K562 (cell line): ENCODE results near the gene CAMK2B. TPM values are rescaled to one million over a fixed set of nuclear protein-coding genes. Genes with fewer than 3 reads are reported as not detected.

Experiments
- ATAC-seq: fragments of 200-7000 bp; cut with Tn5 transposase; 3 replicates; pipeline ENCODE4 v1.9.1; 2020; ENCODE audit warnings: moderate library complexity
- BruUV-seq: library from RNA; stranded (reverse); fragments of 400-500 nt; replicated peaks from 2 replicates; lab custom pipeline; 2021; lab: Mats Ljungman, UMichigan
- CTCF ChIA-PET: fragments of 300-600 bp; formaldehyde crosslinking; extraction: SDS; loops from one replicate; lab custom pipeline; 2021; ENCODE audit warnings: low intra/inter-chr PET ratio; lab: Yijun Ruan, JAX
- POLR2A ChIA-PET: fragments of 300-600, 350-650 bp; sonication (Branson Sonifier 250); formaldehyde crosslinking; extraction: SDS; loops from one replicate; lab custom pipeline; 2021; ENCODE audit warnings: antibody characterized with exemption, inconsistent platforms; lab: Yijun Ruan, JAX
- DNase-seq, 4 experiments: peaks; one replicate each; pipeline versions ENCODE4 v3.0.0 to v3.0.0-alpha.2; 2011 to 2018; ENCODE audit warnings: low spot score in 3 of 4, mixed read lengths in 3 of 4; ENCODE audit errors: extremely low read depth in 1 of 4
- FAIRE-seq: peaks from 2 replicates; lab custom pipeline; 2011; peaks lifted over from hg19 to GRCh38; lab: Jason Lieb, UNC
- H2AFZ ChIP-seq: 2 replicates; pipeline ENCODE4 v1.6.0; 2011; ENCODE audit warnings: low read depth, low read length, control low read depth, inconsistent platforms
- H3K27ac ChIP-seq: fragments of 200-600 bp; 3 replicates; pipeline ENCODE4 v1.8.0; 2011; ENCODE audit warnings: low read depth, mild to moderate bottlenecking, control low read depth, inconsistent platforms, low read length, moderate library complexity, mixed read lengths; ENCODE audit errors: extremely low read depth
- H3K27me3 ChIP-seq, 2 experiments: fragments of 300-600 bp in 1 of 2; 2 replicates in 1 of 2; 3 replicates in 1 of 2; pipeline versions ENCODE4 v1.6.0 to v1.8.0; 2011; ENCODE audit warnings: inconsistent platforms in 2 of 2, low read length in 2 of 2, mild to moderate bottlenecking in 1 of 2, mixed read lengths in 1 of 2, moderate library complexity in 1 of 2; ENCODE audit not compliant: control insufficient read depth in 2 of 2, insufficient read depth in 2 of 2
- H3K36me3 ChIP-seq: fragments of 300-600 bp; 3 replicates; pipeline ENCODE4 v1.8.0; 2011; ENCODE audit warnings: mild to moderate bottlenecking, low read length, inconsistent platforms; ENCODE audit not compliant: control insufficient read depth, insufficient read depth
- H3K4me1 ChIP-seq, 2 experiments: fragments of 200-600 bp in 1 of 2; replicated peaks in 1 of 2; 2 replicates in 1 of 2; 3 replicates in 1 of 2; pipeline versions ENCODE4 v1.5.1 to v1.8.0; 2011; ENCODE audit warnings: inconsistent platforms in 2 of 2, low read length in 2 of 2, mild to moderate bottlenecking in 1 of 2, mixed read lengths in 1 of 2, moderate library complexity in 1 of 2; ENCODE audit not compliant: control insufficient read depth in 2 of 2, insufficient read depth in 2 of 2
- H3K4me2 ChIP-seq: 2 replicates; pipeline ENCODE4 v1.6.1; 2011; ENCODE audit warnings: low read length, control low read depth, inconsistent platforms, mixed read lengths; ENCODE audit not compliant: insufficient read depth
- H3K4me3 ChIP-seq: fragments of 200-600 bp; sonication (generic), shearing (Covaris generic); 2 replicates; pipeline ENCODE4 v1.5.1; 2016; ENCODE audit warnings: control low read depth, inconsistent platforms
- H3K79me2 ChIP-seq: fragments of 200-600 bp; 3 replicates; pipeline ENCODE4 v1.8.0; 2011; ENCODE audit warnings: low read length, inconsistent platforms; ENCODE audit not compliant: control insufficient read depth, insufficient read depth
- H3K9ac ChIP-seq, 2 experiments: 2 replicates each; pipeline versions ENCODE4 v1.6.0 to v1.6.1; 2011; ENCODE audit warnings: low read depth in 2 of 2, low read length in 2 of 2, control low read depth in 1 of 2, inconsistent platforms in 1 of 2, mild to moderate bottlenecking in 1 of 2, mixed read lengths in 1 of 2; ENCODE audit not compliant: insufficient read depth in 1 of 2
- H3K9me1 ChIP-seq: one replicate; pipeline ENCODE4 v1.6.0; 2011; ENCODE audit warnings: inconsistent platforms, mild to moderate bottlenecking, low read length, moderate library complexity; ENCODE audit not compliant: control insufficient read depth, insufficient read depth
- H3K9me3 ChIP-seq: replicated peaks from 2 replicates; pipeline ENCODE4 v1.5.1; 2011; ENCODE audit warnings: low read depth, low read length, inconsistent platforms; ENCODE audit not compliant: control insufficient read depth, insufficient read depth
- H4K20me1 ChIP-seq: replicated peaks from 2 replicates; pipeline ENCODE4 v1.6.1; 2011; ENCODE audit warnings: low read length, inconsistent platforms, mixed read lengths; ENCODE audit not compliant: control insufficient read depth, insufficient read depth
- SNRNP70 ChIP-seq: fragments of 200-400 bp; formaldehyde crosslinking; optimal IDR thresholded peaks from 2 replicates; pipeline ENCODE3; 2017; ENCODE audit warnings: low read depth, low read length
- SPI1 ChIP-seq: IDR thresholded peaks from 2 replicates; pipeline ENCODE4 v1.6.1; 2011; ENCODE audit warnings: low read depth, low read length, control low read depth, borderline replicate concordance
- ZNF780A ChIP-seq: fragments of 250-450 bp; sonication (Bioruptor Pico); IDR thresholded peaks from 2 replicates; pipeline ENCODE4 v1.5.0; 2021; ENCODE audit warnings: mild to moderate bottlenecking
- in situ Hi-C: fragments of 300-500 bp; cut with MboI; formaldehyde crosslinking; loops from 4 replicates; pipeline ENCODE4 v1.15.0; 2018; ENCODE audit warnings: inconsistent platforms, mixed read lengths
- intact Hi-C: fragments of 100-400 bp; cut with micrococcal nuclease; formaldehyde crosslinking; loops from 2 replicates; pipeline ENCODE4 v1.14.2; 2022
- polyA plus RNA-seq, 8 experiments: library from polyadenylated mRNA; depleted of rRNA in 4 of 8; stranded (reverse) in 5 of 8; unstranded in 3 of 8; fragments of >200 nt; fragmentation: Nextera tagmentation in 2 of 8; fragmentation: Illumina TruSeq in 1 of 8; extraction: Ambion mirVana in 2 of 8; extraction: Trizol in 1 of 8; gene quantifications; 2 replicates each; pipeline versions ENCODE4 v1.2.1 to v1.2.3, GENCODE V29; 2011 to 2014; ENCODE audit warnings: inconsistent platforms in 1 of 8, missing spikeins in 1 of 8
- total RNA-seq, 7 experiments: library from RNA; depleted of rRNA in 6 of 7; stranded (reverse); fragments of >200 nt in 6 of 7; fragmentation: Illumina TruSeq in 2 of 7; extraction: Trizol in 2 of 7; gene quantifications; 2 replicates each; pipeline versions ENCODE4 v1.2.1 to v1.2.3, GENCODE V29; 2011 to 2021; ENCODE audit warnings: low replicate concordance in 1 of 7
- TF ChIP-seq, protein P1 (sequence below): sonication (generic); formaldehyde crosslinking; IDR thresholded peaks from 2 replicates; pipeline ENCODE4 v1.8.0; 2022; ENCODE audit warnings: mild to moderate bottlenecking, missing genetic modification reagents
- TF ChIP-seq, protein P2 (sequence below): fragments of 450-650 bp; formaldehyde crosslinking; IDR thresholded peaks from 2 replicates; pipeline ENCODE4 v1.4.0; 2020; ENCODE audit warnings: mild to moderate bottlenecking, moderate library complexity
- TF ChIP-seq, protein P3 (sequence below): fragments of 250-450 bp; sonication (Bioruptor Pico); IDR thresholded peaks from 2 replicates; pipeline ENCODE4 v1.8.0; 2022; ENCODE audit warnings: inconsistent platforms, mild to moderate bottlenecking, moderate library complexity, borderline replicate concordance

CAMK2B gene
- total and polyA plus RNA-seq, 9 of the 15 experiments (the other 6 are each of a cell fraction or from before 2014, with no cell fraction given): 0.04 to 0.09 (median 0.05) TPM; not detected in 4

DNA sequence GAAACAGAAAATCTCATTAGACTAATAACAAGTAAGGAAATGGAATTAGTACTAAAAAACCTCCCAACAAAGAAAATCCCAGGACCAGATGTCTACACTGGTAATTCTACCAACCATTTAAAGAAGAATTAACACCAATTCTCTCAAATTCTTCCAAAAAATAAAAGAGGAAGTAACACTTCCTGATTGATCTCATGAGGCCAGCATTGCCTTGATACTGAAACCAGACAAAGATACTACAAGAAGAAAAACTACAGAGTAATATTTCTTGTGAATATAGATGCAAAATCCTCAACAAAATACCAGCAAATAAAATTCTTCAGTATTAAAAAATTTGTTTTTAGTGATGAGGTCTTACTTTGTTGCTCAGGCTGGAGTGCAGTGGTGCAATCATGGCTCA is 157.5 kb downstream of the CAMK2B start:
- intact Hi-C loops: no loop called here
- H3K79me2 ChIP-seq: no peaks in the 10 kb centered on the region
- ATAC-seq (no peak), FAIRE-seq (no peak), DNase-seq (no peak)
- no peak overlapping the region for H2AFZ ChIP-seq
- CTCF ChIA-PET: no interaction called here
- H3K9ac ChIP-seq: no peak overlapping the region
- no peaks in the 10 kb centered on the region for H4K20me1 ChIP-seq
- no peak overlapping the region for H3K27ac ChIP-seq
- in situ Hi-C loops: no loop called here
- no peaks in the 10 kb centered on the region for H3K36me3 ChIP-seq
- H3K9me1 ChIP-seq: no peaks in the 10 kb centered on the region
- no peaks in the 10 kb centered on the region; a peak in 1 of 5 replicates for H3K4me1 ChIP-seq
- H3K4me2 ChIP-seq: no peak overlapping the region
- TF ChIP-seq SPI1: 0 out of 2 replicates have a peak, but pooled peaks have one; percentile 8
- TF ChIP-seq, protein P1, sequence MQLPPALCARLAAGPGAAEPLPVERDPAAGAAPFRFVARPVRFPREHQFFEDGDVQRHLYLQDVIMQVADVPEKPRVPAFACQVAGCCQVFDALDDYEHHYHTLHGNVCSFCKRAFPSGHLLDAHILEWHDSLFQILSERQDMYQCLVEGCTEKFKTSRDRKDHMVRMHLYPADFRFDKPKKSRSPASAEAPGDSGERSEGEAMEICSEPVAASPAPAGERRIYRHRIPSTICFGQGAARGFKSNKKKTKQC (CRISPR knock-in tag): no peak
- TF ChIP-seq, protein P2, sequence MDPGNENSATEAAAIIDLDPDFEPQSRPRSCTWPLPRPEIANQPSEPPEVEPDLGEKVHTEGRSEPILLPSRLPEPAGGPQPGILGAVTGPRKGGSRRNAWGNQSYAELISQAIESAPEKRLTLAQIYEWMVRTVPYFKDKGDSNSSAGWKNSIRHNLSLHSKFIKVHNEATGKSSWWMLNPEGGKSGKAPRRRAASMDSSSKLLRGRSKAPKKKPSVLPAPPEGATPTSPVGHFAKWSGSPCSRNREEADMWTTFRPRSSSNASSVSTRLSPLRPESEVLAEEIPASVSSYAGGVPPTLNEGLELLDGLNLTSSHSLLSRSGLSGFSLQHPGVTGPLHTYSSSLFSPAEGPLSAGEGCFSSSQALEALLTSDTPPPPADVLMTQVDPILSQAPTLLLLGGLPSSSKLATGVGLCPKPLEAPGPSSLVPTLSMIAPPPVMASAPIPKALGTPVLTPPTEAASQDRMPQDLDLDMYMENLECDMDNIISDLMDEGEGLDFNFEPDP: no peak
- TF ChIP-seq ZNF780A (CRISPR knock-in tag): no peak
- TF ChIP-seq, protein P3, sequence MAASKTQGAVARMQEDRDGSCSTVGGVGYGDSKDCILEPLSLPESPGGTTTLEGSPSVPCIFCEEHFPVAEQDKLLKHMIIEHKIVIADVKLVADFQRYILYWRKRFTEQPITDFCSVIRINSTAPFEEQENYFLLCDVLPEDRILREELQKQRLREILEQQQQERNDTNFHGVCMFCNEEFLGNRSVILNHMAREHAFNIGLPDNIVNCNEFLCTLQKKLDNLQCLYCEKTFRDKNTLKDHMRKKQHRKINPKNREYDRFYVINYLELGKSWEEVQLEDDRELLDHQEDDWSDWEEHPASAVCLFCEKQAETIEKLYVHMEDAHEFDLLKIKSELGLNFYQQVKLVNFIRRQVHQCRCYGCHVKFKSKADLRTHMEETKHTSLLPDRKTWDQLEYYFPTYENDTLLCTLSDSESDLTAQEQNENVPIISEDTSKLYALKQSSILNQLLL (CRISPR knock-in tag): no peak
- no peak for TF ChIP-seq SNRNP70
- H3K9me3 ChIP-seq: no peaks in the 10 kb centered on the region
- H3K4me3 ChIP-seq: no peak overlapping the region
- BruUV-seq: no TSS peak
- peaks cover 14 to 18% of the 10 kb centered on the region in 2 experiments; a peak in 4 of 5 replicates for H3K27me3 ChIP-seq
- POLR2A ChIA-PET: interaction anchor here (0.6 to 0.8 kb wide), 2 partner anchors 13 to 464 kb away, joined by 3 read pairs; no protein-coding TSS in a partner anchor

Other genes with a start within 250 kb of the CAMK2B start
Only the 7 nearest of the 9 such genes appear.
- gene AEBP1, start 221.2 kb downstream of the CAMK2B start, total RNA-seq (2014; rRNA removed): 0.53 TPM in 1 of 2 replicates, not detected in the other
- 0.15 TPM in 1 of 2 replicates, not detected in the other for gene AEBP1, start 221.2 kb downstream of the CAMK2B start, total RNA-seq (2014; rRNA removed; fragmentation: Illumina TruSeq; extraction: Trizol)
- gene AEBP1, start 221.2 kb downstream of the CAMK2B start, total RNA-seq (2015; rRNA removed; fragmentation: Illumina TruSeq; extraction: Trizol): 0.36 TPM in 1 of 2 replicates, not detected in the other
- 0.78 and 0.87 TPM in 2 replicates for gene AEBP1, start 221.2 kb downstream of the CAMK2B start, total RNA-seq (2021)
- 0.43 and 1.1 TPM in 2 replicates for gene AEBP1, start 221.2 kb downstream of the CAMK2B start, polyA plus RNA-seq (2011; rRNA removed)
- 0.30 and 0.69 TPM in 2 replicates for gene AEBP1, start 221.2 kb downstream of the CAMK2B start, polyA plus RNA-seq (2014; fragmentation: Illumina TruSeq; extraction: Trizol)
- gene AEBP1, start 221.2 kb downstream of the CAMK2B start, polyA plus RNA-seq (2014; fragmentation: Nextera tagmentation; extraction: Ambion mirVana): under 1 TPM in 1 of 2 experiments, not detected in 1; 0.04 TPM
- gene AEBP1, start 221.2 kb downstream of the CAMK2B start, polyA plus RNA-seq (2014; rRNA removed): 0.03 TPM in 1 of 2 replicates, not detected in the other
- 225 and 257 TPM in 2 replicates for gene POLD2, start 202.0 kb downstream of the CAMK2B start, total RNA-seq (2014; rRNA removed)
- gene POLD2, start 202.0 kb downstream of the CAMK2B start, total RNA-seq (2014; rRNA removed; fragmentation: Illumina TruSeq; extraction: Trizol): 84.6 and 112 TPM in 2 replicates
- gene POLD2, start 202.0 kb downstream of the CAMK2B start, total RNA-seq (2015; rRNA removed; fragmentation: Illumina TruSeq; extraction: Trizol): 148 and 153 TPM in 2 replicates
- gene POLD2, start 202.0 kb downstream of the CAMK2B start, total RNA-seq (2021): 259 and 267 TPM in 2 replicates
- 255 and 293 TPM in 2 replicates for gene POLD2, start 202.0 kb downstream of the CAMK2B start, polyA plus RNA-seq (2011; rRNA removed)
- gene POLD2, start 202.0 kb downstream of the CAMK2B start, polyA plus RNA-seq (2014; fragmentation: Illumina TruSeq; extraction: Trizol): 230 and 249 TPM in 2 replicates
- 10 to 100 TPM; 29.7 to 82.9 TPM for gene POLD2, start 202.0 kb downstream of the CAMK2B start, polyA plus RNA-seq (2014; fragmentation: Nextera tagmentation; extraction: Ambion mirVana)
- 225 and 255 TPM in 2 replicates for gene POLD2, start 202.0 kb downstream of the CAMK2B start, polyA plus RNA-seq (2014; rRNA removed)
- gene MYL7, start 184.3 kb downstream of the CAMK2B start, total RNA-seq (2014; rRNA removed): not detected in 2 replicates
- gene MYL7, start 184.3 kb downstream of the CAMK2B start, total RNA-seq (2014; rRNA removed; fragmentation: Illumina TruSeq; extraction: Trizol): not detected in 2 replicates
- gene MYL7, start 184.3 kb downstream of the CAMK2B start, total RNA-seq (2015; rRNA removed; fragmentation: Illumina TruSeq; extraction: Trizol): not detected in 2 replicates
- gene MYL7, start 184.3 kb downstream of the CAMK2B start, total RNA-seq (2021): not detected in 2 replicates
- not detected in 2 replicates for gene MYL7, start 184.3 kb downstream of the CAMK2B start, polyA plus RNA-seq (2011; rRNA removed)
- gene MYL7, start 184.3 kb downstream of the CAMK2B start, polyA plus RNA-seq (2014; fragmentation: Illumina TruSeq; extraction: Trizol): not detected in 2 replicates
- gene MYL7, start 184.3 kb downstream of the CAMK2B start, polyA plus RNA-seq (2014; fragmentation: Nextera tagmentation; extraction: Ambion mirVana): not detected
- gene MYL7, start 184.3 kb downstream of the CAMK2B start, polyA plus RNA-seq (2014; rRNA removed): not detected in 2 replicates
- 0.14 and 0.16 TPM in 2 replicates for gene GCK, start 136.2 kb downstream of the CAMK2B start, total RNA-seq (2014; rRNA removed)
- 0.18 TPM in 1 of 2 replicates, not detected in the other for gene GCK, start 136.2 kb downstream of the CAMK2B start, total RNA-seq (2014; rRNA removed; fragmentation: Illumina TruSeq; extraction: Trizol)
- gene GCK, start 136.2 kb downstream of the CAMK2B start, total RNA-seq (2015; rRNA removed; fragmentation: Illumina TruSeq; extraction: Trizol): 0.11 TPM in 1 of 2 replicates, not detected in the other
- gene GCK, start 136.2 kb downstream of the CAMK2B start, total RNA-seq (2021): 0.11 and 0.22 TPM in 2 replicates
- not detected in 2 replicates for gene GCK, start 136.2 kb downstream of the CAMK2B start, polyA plus RNA-seq (2011; rRNA removed)
- gene GCK, start 136.2 kb downstream of the CAMK2B start, polyA plus RNA-seq (2014; fragmentation: Illumina TruSeq; extraction: Trizol): not detected in 2 replicates
- gene GCK, start 136.2 kb downstream of the CAMK2B start, polyA plus RNA-seq (2014; fragmentation: Nextera tagmentation; extraction: Ambion mirVana): under 1 TPM; 0.25 to 0.55 TPM
- 0.13 and 0.35 TPM in 2 replicates for gene GCK, start 136.2 kb downstream of the CAMK2B start, polyA plus RNA-seq (2014; rRNA removed)
- 82.0 and 96.9 TPM in 2 replicates for gene YKT6, start 124.6 kb downstream of the CAMK2B start, total RNA-seq (2014; rRNA removed)
- 52.0 and 57.7 TPM in 2 replicates for gene YKT6, start 124.6 kb downstream of the CAMK2B start, total RNA-seq (2014; rRNA removed; fragmentation: Illumina TruSeq; extraction: Trizol)
- 56.9 and 59.5 TPM in 2 replicates for gene YKT6, start 124.6 kb downstream of the CAMK2B start, total RNA-seq (2015; rRNA removed; fragmentation: Illumina TruSeq; extraction: Trizol)
- gene YKT6, start 124.6 kb downstream of the CAMK2B start, total RNA-seq (2021): 73.2 and 80.6 TPM in 2 replicates
- gene YKT6, start 124.6 kb downstream of the CAMK2B start, polyA plus RNA-seq (2011; rRNA removed): 90.6 and 96.8 TPM in 2 replicates
- gene YKT6, start 124.6 kb downstream of the CAMK2B start, polyA plus RNA-seq (2014; fragmentation: Illumina TruSeq; extraction: Trizol): 73.0 and 80.6 TPM in 2 replicates
- 1 to 10 TPM; 1.6 to 2.8 TPM for gene YKT6, start 124.6 kb downstream of the CAMK2B start, polyA plus RNA-seq (2014; fragmentation: Nextera tagmentation; extraction: Ambion mirVana)
- 75.1 and 96.5 TPM in 2 replicates for gene YKT6, start 124.6 kb downstream of the CAMK2B start, polyA plus RNA-seq (2014; rRNA removed)
- 38.9 and 44.2 TPM in 2 replicates for gene NUDCD3, start 165.1 kb upstream of the CAMK2B start, total RNA-seq (2014; rRNA removed)
- gene NUDCD3, start 165.1 kb upstream of the CAMK2B start, total RNA-seq (2014; rRNA removed; fragmentation: Illumina TruSeq; extraction: Trizol): 34.1 and 34.5 TPM in 2 replicates
- gene NUDCD3, start 165.1 kb upstream of the CAMK2B start, total RNA-seq (2015; rRNA removed; fragmentation: Illumina TruSeq; extraction: Trizol): 32.2 and 36.5 TPM in 2 replicates
- gene NUDCD3, start 165.1 kb upstream of the CAMK2B start, total RNA-seq (2021): 64.2 and 67.5 TPM in 2 replicates
- 44.1 and 48.8 TPM in 2 replicates for gene NUDCD3, start 165.1 kb upstream of the CAMK2B start, polyA plus RNA-seq (2011; rRNA removed)
- gene NUDCD3, start 165.1 kb upstream of the CAMK2B start, polyA plus RNA-seq (2014; fragmentation: Illumina TruSeq; extraction: Trizol): 36.6 and 42.6 TPM in 2 replicates
- 10 to 100 TPM; 24.8 to 51.1 TPM for gene NUDCD3, start 165.1 kb upstream of the CAMK2B start, polyA plus RNA-seq (2014; fragmentation: Nextera tagmentation; extraction: Ambion mirVana)
- 33.2 and 37.9 TPM in 2 replicates for gene NUDCD3, start 165.1 kb upstream of the CAMK2B start, polyA plus RNA-seq (2014; rRNA removed)
- 0.18 TPM in 1 of 2 replicates, not detected in the other for gene NPC1L1, start 215.7 kb upstream of the CAMK2B start, total RNA-seq (2014; rRNA removed)
- not detected in 2 replicates for gene NPC1L1, start 215.7 kb upstream of the CAMK2B start, total RNA-seq (2014; rRNA removed; fragmentation: Illumina TruSeq; extraction: Trizol)
- gene NPC1L1, start 215.7 kb upstream of the CAMK2B start, total RNA-seq (2015; rRNA removed; fragmentation: Illumina TruSeq; extraction: Trizol): not detected in 2 replicates
- 0.02 and 0.07 TPM in 2 replicates for gene NPC1L1, start 215.7 kb upstream of the CAMK2B start, total RNA-seq (2021)
- 0.08 and 0.14 TPM in 2 replicates for gene NPC1L1, start 215.7 kb upstream of the CAMK2B start, polyA plus RNA-seq (2011; rRNA removed)
- 0.01 and 0.06 TPM in 2 replicates for gene NPC1L1, start 215.7 kb upstream of the CAMK2B start, polyA plus RNA-seq (2014; fragmentation: Illumina TruSeq; extraction: Trizol)
- gene NPC1L1, start 215.7 kb upstream of the CAMK2B start, polyA plus RNA-seq (2014; fragmentation: Nextera tagmentation; extraction: Ambion mirVana): not detected
- gene NPC1L1, start 215.7 kb upstream of the CAMK2B start, polyA plus RNA-seq (2014; rRNA removed): 0.07 TPM in 1 of 2 replicates, not detected in the other